Osteoblast (primary cell): ENCODE results near the gene SHLD1. TPM values are rescaled to one million over a fixed set of nuclear protein-coding genes. Genes with fewer than 3 reads are reported as not detected.

Source experiments
- DNase-seq: peaks from one replicate; pipeline ENCODE4 v3.0.0; 2011; ENCODE audit warnings: low spot score, mixed read lengths; ENCODE audit not compliant: insufficient read length; ENCODE audit errors: missing footprints
- H2AFZ ChIP-seq: 2 replicates; pipeline ENCODE4 v1.6.0; 2011; ENCODE audit warnings: mild to moderate bottlenecking, low read length
- H3K27ac ChIP-seq: 2 replicates; pipeline ENCODE4 v1.5.1; 2011; ENCODE audit warnings: mild to moderate bottlenecking, low read depth, low read length, moderate library complexity
- H3K27me3 ChIP-seq: 2 replicates; pipeline ENCODE4 v1.6.0; 2012; ENCODE audit warnings: mild to moderate bottlenecking, control low read depth, inconsistent platforms, low read length, moderate library complexity; ENCODE audit not compliant: insufficient read depth
- H3K36me3 ChIP-seq: 2 replicates; pipeline ENCODE4 v1.5.1; 2011; ENCODE audit warnings: mild to moderate bottlenecking, low read length, control low read depth, moderate library complexity; ENCODE audit not compliant: insufficient read depth
- H3K4me1 ChIP-seq: 2 replicates; pipeline ENCODE4 v1.5.1; 2011; ENCODE audit warnings: mild to moderate bottlenecking, low read length, control low read depth, moderate library complexity; ENCODE audit not compliant: insufficient read depth
- H3K4me2 ChIP-seq: 2 replicates; pipeline ENCODE4 v1.6.0; 2011; ENCODE audit warnings: mild to moderate bottlenecking, low read length; ENCODE audit not compliant: insufficient read depth
- H3K4me3 ChIP-seq: fragments of 200-600 bp; sonication (generic); 3 replicates; pipeline ENCODE4 v1.5.1; 2012; ENCODE audit warnings: mild to moderate bottlenecking, low read length, inconsistent platforms; ENCODE audit not compliant: insufficient read depth
- H3K79me2 ChIP-seq: 2 replicates; pipeline ENCODE4 v1.6.0; 2012; ENCODE audit warnings: mild to moderate bottlenecking, low read length, control low read depth, inconsistent platforms; ENCODE audit not compliant: insufficient read depth
- H3K9me3 ChIP-seq: 2 replicates; pipeline ENCODE4 v1.5.1; 2011; ENCODE audit warnings: low read depth, low read length, control low read depth
- H4K20me1 ChIP-seq: 2 replicates; pipeline ENCODE4 v1.6.0; 2012; ENCODE audit warnings: mild to moderate bottlenecking, low read length, control low read depth; ENCODE audit not compliant: insufficient read depth
- CTCF ChIP-seq: IDR thresholded peaks from 2 replicates; pipeline ENCODE4 v1.5.1; 2011; ENCODE audit warnings: mild to moderate bottlenecking, low read depth, low read length, moderate library complexity; ENCODE audit errors: extremely low read depth
- total RNA-seq: library from RNA; depleted of rRNA; stranded (reverse); fragments of >200 nt; gene quantifications from 2 replicates; pipeline ENCODE4 v1.2.3, GENCODE V29; 2012

The SHLD1 gene
- total RNA-seq, 1 donor = 1.4 TPM

- Histone ChIP-seq H4K20me1 (no peaks in the 10 kb centered on the region), H3K4me3 (no peak overlapping the region), H3K4me2 (no peak overlapping the region), H3K4me1 (peaks cover 18% of the 10 kb centered on the region), H3K36me3 (no peaks in the 10 kb centered on the region), H2AFZ (no peak overlapping the region), H3K9me3 (no peaks in the 10 kb centered on the region), H3K27ac (no peak overlapping the region), H3K79me2 (no peaks in the 10 kb centered on the region), H3K27me3 (no peaks in the 10 kb centered on the region)
- DNase-seq = no peak
- no peak for TF ChIP-seq CTCF
These were observed 90.3 kb downstream of the SHLD1 start for GRCh38 chr20:5840411-5841002.

DNA sequence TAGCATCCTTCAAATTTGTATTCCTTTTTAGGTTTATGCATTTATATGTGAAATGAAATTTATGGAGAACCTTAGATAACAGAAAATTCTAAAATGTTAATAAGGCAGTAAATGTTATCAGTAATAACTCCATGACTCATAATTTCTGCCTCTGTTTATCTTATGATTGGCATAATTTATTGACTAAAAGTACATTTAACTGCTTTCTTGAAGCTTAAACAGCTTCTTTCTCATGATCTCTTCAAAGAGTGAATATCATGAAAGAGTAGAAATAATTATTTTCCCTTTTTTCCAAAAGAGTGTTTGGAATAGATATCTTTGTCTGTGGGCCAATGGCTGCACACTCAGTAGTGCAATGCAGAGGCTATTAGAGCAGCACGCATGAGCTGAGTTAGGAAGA is 91.3 kb downstream of the SHLD1 start:
- no peaks in the 10 kb centered on the region for H3K79me2 ChIP-seq
- H2AFZ ChIP-seq = no peak overlapping the region
- no peak overlapping the region for H3K4me2 ChIP-seq
- H3K36me3 ChIP-seq = no peaks in the 10 kb centered on the region
- no peaks in the 10 kb centered on the region for H3K27me3 ChIP-seq
- TF ChIP-seq CTCF = no peak
- no peaks in the 10 kb centered on the region for H3K9me3 ChIP-seq
- H3K4me3 ChIP-seq = no peak overlapping the region
- no peak for DNase-seq
- H3K27ac ChIP-seq = no peak overlapping the region
- peaks cover 9% of the 10 kb centered on the region for H3K4me1 ChIP-seq
- no peaks in the 10 kb centered on the region for H4K20me1 ChIP-seq

- Histone ChIP-seq H3K36me3 (no peaks in the 10 kb centered on the region), H2AFZ (no peak overlapping the region), H3K4me1 (peaks cover 9% of the 10 kb centered on the region), H3K4me3 (no peak overlapping the region), H3K27ac (no peak overlapping the region), H3K79me2 (no peaks in the 10 kb centered on the region), H3K27me3 (no peaks in the 10 kb centered on the region), H3K4me2 (no peak overlapping the region), H3K9me3 (no peaks in the 10 kb centered on the region), H4K20me1 (no peaks in the 10 kb centered on the region)
- DNase-seq = no peak
- TF ChIP-seq CTCF = no peak
These were observed 92.3 kb downstream of the SHLD1 start for GRCh38 chr20:5842465-5842864.

GRCh38 chr20:5843054-5843592 is 92.9 kb downstream of the SHLD1 start:
- Histone ChIP-seq H3K4me2 (no peak overlapping the region), H3K36me3 (no peaks in the 10 kb centered on the region), H3K27ac (no peak overlapping the region), H3K27me3 (no peaks in the 10 kb centered on the region), H3K79me2 (no peaks in the 10 kb centered on the region), H2AFZ (no peak overlapping the region), H4K20me1 (no peaks in the 10 kb centered on the region), H3K4me3 (no peak overlapping the region), H3K9me3 (no peaks in the 10 kb centered on the region), H3K4me1 (peaks cover 9% of the 10 kb centered on the region)
- DNase-seq = peak; percentile 27
- TF ChIP-seq CTCF = no peak
